B cell (primary cell): ENCODE measurements around the gene CCL23. TPM values are rescaled to one million over a fixed set of nuclear protein-coding genes. Genes with fewer than 3 reads are reported as not detected.

Source experiments
- ATAC-seq: fragments of 200-7000 bp; cut with Tn5 transposase; one replicate; pipeline ENCODE4 v1.10.0; 2021; ENCODE audit warnings: low read depth, mild to moderate bottlenecking, moderate number of reproducible peaks, moderate library complexity
- CTCF ChIA-PET: fragments of 350-600 bp; sonication (Branson Sonifier 250); formaldehyde crosslinking; loops from one replicate; lab custom pipeline; 2021; ENCODE audit warnings: antibody characterized with exemption, inconsistent platforms; lab: Charles Lee
- POLR2A ChIA-PET: fragments of 350-600 bp; sonication (Branson Sonifier 250); formaldehyde crosslinking; loops from one replicate; lab custom pipeline; 2021; ENCODE audit warnings: antibody characterized with exemption; lab: Charles Lee
- DNase-seq: peaks from one replicate; pipeline ENCODE4 v3.0.0; 2013
- H2AFZ ChIP-seq: 2 replicates; pipeline ENCODE4 v1.6.1; 2012; ENCODE audit warnings: mild to moderate bottlenecking, low read depth, low read length; ENCODE audit not compliant: insufficient read depth, poor library complexity, severe bottlenecking
- H3K27ac ChIP-seq, 2 donors: 1 replicate in 1 of 2; 2 replicates in 1 of 2; pipeline ENCODE4 v1.5.1; 2012 to 2013; ENCODE audit warnings: low read length in 2 of 2, mild to moderate bottlenecking in 2 of 2, moderate library complexity in 1 of 2
- H3K27me3 ChIP-seq, 4 experiments: fragments of 200-600 bp in 1 of 4; sonication (generic) in 1 of 4; replicated peaks in 1 of 4; 1 replicate in 2 of 4; 2 replicates in 2 of 4; pipeline versions ENCODE4 v1.6.1 to v1.7.0; 2013 to 2016; ENCODE audit warnings: low read length in 3 of 4, mild to moderate bottlenecking in 2 of 4, mixed read lengths in 1 of 4, moderate library complexity in 1 of 4; ENCODE audit not compliant: insufficient read depth in 4 of 4, control insufficient read depth in 3 of 4; ENCODE audit errors: control extremely low read depth in 1 of 4
- H3K36me3 ChIP-seq, 2 experiments: replicated peaks in 1 of 2; 1 replicate in 1 of 2; 2 replicates in 1 of 2; pipeline versions ENCODE4 v1.6.1 to v1.7.1; 2013; ENCODE audit warnings: low read length in 1 of 2; ENCODE audit not compliant: insufficient read depth in 2 of 2, control insufficient read depth in 1 of 2; ENCODE audit errors: control extremely low read depth in 1 of 2, extremely low read depth in 1 of 2
- H3K4me1 ChIP-seq, 2 donors: fragments of 200-600 bp in 1 of 2; sonication (generic) in 1 of 2; 1 replicate in 1 of 2; 2 replicates in 1 of 2; pipeline versions ENCODE4 v1.5.1 to v1.6.1; 2013 to 2017; ENCODE audit warnings: low read length in 2 of 2; ENCODE audit not compliant: control insufficient read depth in 2 of 2, insufficient read depth in 2 of 2
- H3K4me2 ChIP-seq: replicated peaks from 2 replicates; pipeline ENCODE3; 2012; ENCODE audit warnings: mild to moderate bottlenecking, low read depth, low read length; ENCODE audit not compliant: poor library complexity, severe bottlenecking
- H3K4me3 ChIP-seq, 5 experiments: fragments of 200-600 bp in 1 of 5; sonication (generic) in 1 of 5; 1 replicate in 3 of 5; 2 replicates in 2 of 5; pipeline versions ENCODE4 v1.5.1 to v1.7.0; 2011 to 2016; ENCODE audit warnings: low read length in 4 of 5, mild to moderate bottlenecking in 4 of 5, low read depth in 2 of 5, control low read depth in 1 of 5, moderate library complexity in 1 of 5; ENCODE audit not compliant: insufficient read depth in 1 of 5; ENCODE audit errors: control extremely low read depth in 1 of 5, extremely low read depth in 1 of 5
- H3K79me2 ChIP-seq: fragments of 200-600 bp; sonication (generic); one replicate; pipeline ENCODE4 v1.6.0; 2016; ENCODE audit warnings: low read length; ENCODE audit not compliant: control insufficient read depth, insufficient read depth
- H3K9ac ChIP-seq: fragments of 200-600 bp; sonication (generic); 2 replicates; pipeline ENCODE4 v1.6.1; 2017; ENCODE audit warnings: mild to moderate bottlenecking, low read length, moderate library complexity
- H3K9me3 ChIP-seq, 3 donors: one replicate each; pipeline versions ENCODE4 v1.6.1 to v1.7.1; 2013; ENCODE audit warnings: low read length in 2 of 3; ENCODE audit not compliant: control insufficient read depth in 2 of 3, insufficient read depth in 1 of 3; ENCODE audit errors: control extremely low read depth in 1 of 3
- H4K20me1 ChIP-seq: 2 replicates; pipeline ENCODE4 v1.6.0; 2012; ENCODE audit warnings: mild to moderate bottlenecking, low read length; ENCODE audit not compliant: insufficient read depth, control insufficient read depth, poor library complexity, severe bottlenecking
- H3K27ac Mint-ChIP-seq: one replicate; pipeline ENCODE4 v1.8.0; 2021; ENCODE audit warnings: mixed read lengths
- H3K27me3 Mint-ChIP-seq: one replicate; pipeline ENCODE4 v1.8.0; 2021; ENCODE audit warnings: mixed read lengths
- H3K4me1 Mint-ChIP-seq: one replicate; pipeline ENCODE4 v1.8.0; 2021; ENCODE audit warnings: mixed read lengths
- H3K4me3 Mint-ChIP-seq: one replicate; pipeline ENCODE4 v1.8.0; 2021; ENCODE audit warnings: mixed read lengths
- H3K9me3 Mint-ChIP-seq: one replicate; pipeline ENCODE4 v1.8.0; 2022; ENCODE audit warnings: mixed read lengths; ENCODE audit not compliant: insufficient read depth
- EZH2 ChIP-seq: IDR thresholded peaks from 2 replicates; pipeline ENCODE4 v1.6.1; 2012; ENCODE audit warnings: borderline replicate concordance, low read depth, mild to moderate bottlenecking, moderate library complexity, low read length; ENCODE audit not compliant: insufficient read depth, poor library complexity, severe bottlenecking
- WGBS: methylation state at CpG from one replicate; pipeline ENCODE4 v1.1.5; 2013; ENCODE audit warnings: missing lambda C conversion rate; ENCODE audit not compliant: insufficient coverage; 5-methylcytosine and 5-hydroxymethylcytosine counted together
- intact Hi-C: fragments of 100-400 bp; cut with micrococcal nuclease; formaldehyde crosslinking; loops from one replicate; pipeline ENCODE4 v1.10.0; 2022
- polyA plus RNA-seq: library from polyadenylated mRNA; depleted of rRNA; stranded (reverse); fragments of >200 nt; gene quantifications from 2 replicates; pipeline ENCODE4 v1.2.3, GENCODE V29; 2012
- total RNA-seq, 2 donors: library from RNA; stranded (reverse); fragments of 120-200 nt in 1 of 2; gene quantifications; 1 replicate in 1 of 2; 2 replicates in 1 of 2; pipeline versions ENCODE4 v1.2.3 to v1.2.4, GENCODE V29; 2013 to 2022
- TF ChIP-seq, protein P1 (sequence below): fragments of 200-600 bp; IDR thresholded peaks from one replicate; pipeline ENCODE4 v1.8.0; 2022; ENCODE audit warnings: antibody characterized with exemption, mild to moderate bottlenecking

CCL23 gene
- total and polyA plus RNA-seq, 2 donors (not counting 1 experiment from before 2014, with no cell fraction given) = 0.61 TPM; not detected in 1

DNA sequence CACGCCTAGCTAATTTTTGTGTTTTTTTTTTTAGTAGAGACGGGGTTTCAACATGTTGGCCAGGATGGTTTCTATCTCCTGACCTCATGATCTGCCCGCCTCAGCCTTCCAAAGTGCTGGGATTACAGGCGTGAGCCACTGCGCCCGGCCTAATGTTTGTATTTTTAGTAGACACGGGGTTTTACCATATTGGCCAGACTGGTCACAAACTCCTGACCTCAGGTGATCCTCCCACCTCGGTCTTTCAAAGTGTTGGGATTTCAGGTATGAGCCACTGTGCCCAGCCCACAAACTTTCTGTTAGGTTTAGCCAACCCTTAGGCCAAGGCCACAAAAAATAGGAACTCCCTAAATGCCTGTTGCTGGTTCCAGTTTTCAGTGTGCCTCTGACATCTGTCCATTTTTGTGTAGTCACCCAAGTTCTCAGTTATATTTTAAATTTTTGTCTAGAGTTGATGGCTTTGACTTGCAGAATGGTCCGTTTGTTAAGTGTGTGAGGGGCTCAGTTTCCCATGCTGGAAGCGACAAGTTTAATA, 49.2 kb downstream of the CCL23 start:
- WGBS = 89% methylated on average over 8 of the region's 10 CpGs
- H3K27ac ChIP-seq = no peak overlapping the region
- H2AFZ ChIP-seq = no peak overlapping the region
- H4K20me1 ChIP-seq = no peaks in the 10 kb centered on the region
- H3K27me3 ChIP-seq = no peaks in the 10 kb centered on the region
- no peak for TF ChIP-seq EZH2
- TF ChIP-seq, protein P1, sequence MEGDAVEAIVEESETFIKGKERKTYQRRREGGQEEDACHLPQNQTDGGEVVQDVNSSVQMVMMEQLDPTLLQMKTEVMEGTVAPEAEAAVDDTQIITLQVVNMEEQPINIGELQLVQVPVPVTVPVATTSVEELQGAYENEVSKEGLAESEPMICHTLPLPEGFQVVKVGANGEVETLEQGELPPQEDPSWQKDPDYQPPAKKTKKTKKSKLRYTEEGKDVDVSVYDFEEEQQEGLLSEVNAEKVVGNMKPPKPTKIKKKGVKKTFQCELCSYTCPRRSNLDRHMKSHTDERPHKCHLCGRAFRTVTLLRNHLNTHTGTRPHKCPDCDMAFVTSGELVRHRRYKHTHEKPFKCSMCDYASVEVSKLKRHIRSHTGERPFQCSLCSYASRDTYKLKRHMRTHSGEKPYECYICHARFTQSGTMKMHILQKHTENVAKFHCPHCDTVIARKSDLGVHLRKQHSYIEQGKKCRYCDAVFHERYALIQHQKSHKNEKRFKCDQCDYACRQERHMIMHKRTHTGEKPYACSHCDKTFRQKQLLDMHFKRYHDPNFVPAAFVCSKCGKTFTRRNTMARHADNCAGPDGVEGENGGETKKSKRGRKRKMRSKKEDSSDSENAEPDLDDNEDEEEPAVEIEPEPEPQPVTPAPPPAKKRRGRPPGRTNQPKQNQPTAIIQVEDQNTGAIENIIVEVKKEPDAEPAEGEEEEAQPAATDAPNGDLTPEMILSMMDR = no peak
- H3K9me3 ChIP-seq = no peaks in the 10 kb centered on the region
- intact Hi-C loops = loop anchor here (1.0 kb wide), 2 partner anchors 181 to 515 kb away; no protein-coding TSS in a partner anchor
- H3K9me3 Mint-ChIP-seq = no peaks in the 10 kb centered on the region
- no peak for ATAC-seq
- no peaks in the 10 kb centered on the region for H3K36me3 ChIP-seq
- no peak overlapping the region for H3K9ac ChIP-seq
- H3K4me1 ChIP-seq = no peaks in the 10 kb centered on the region
- peaks cover 1% of the 10 kb centered on the region for H3K4me1 Mint-ChIP-seq
- H3K4me2 ChIP-seq = no peak overlapping the region
- ChIA-PET CTCF (interaction anchor here (0.8 to 15.7 kb wide), 14 partner anchors 7 to 514 kb away, joined by 3 to 639 read pairs (median 6); partner anchors contain the start of gene CCL16), POLR2A (no interaction called here)
- no peaks in the 10 kb centered on the region for H3K79me2 ChIP-seq
- H3K27me3 Mint-ChIP-seq = peaks cover 25% of the 10 kb centered on the region
- no peak overlapping the region for H3K27ac Mint-ChIP-seq
- H3K4me3 Mint-ChIP-seq = no peak overlapping the region
- DNase-seq = no peak
- no peak overlapping the region for H3K4me3 ChIP-seq

DNA sequence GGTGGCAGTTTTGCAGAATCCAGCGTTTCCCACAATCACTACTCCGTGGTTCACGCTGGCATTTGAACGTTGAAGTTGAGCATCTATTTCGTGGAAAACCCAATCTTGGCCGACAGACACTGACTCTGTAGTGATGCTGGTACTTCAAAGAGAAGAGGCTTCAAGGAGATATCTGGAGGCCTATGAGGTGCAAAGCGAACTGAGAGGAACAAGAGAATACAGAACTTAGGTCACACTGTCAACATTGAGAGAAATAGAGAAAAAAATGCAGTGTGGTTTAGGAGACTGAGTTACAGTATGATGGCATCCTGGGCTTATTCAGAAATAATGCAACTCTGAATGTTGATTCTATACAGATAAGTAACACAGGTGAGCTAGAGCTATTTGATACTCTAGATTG, 52.5 kb downstream of the CCL23 start:
- Histone ChIP-seq H3K27me3 (peaks cover 0 to 6% (median 3%) of the 10 kb centered on the region in 4 experiments), H3K9me3 (no peaks in the 10 kb centered on the region), H3K79me2 (no peaks in the 10 kb centered on the region), H3K4me1 (no peaks in the 10 kb centered on the region), H3K36me3 (no peaks in the 10 kb centered on the region), H2AFZ (no peak overlapping the region), H3K9ac (no peak overlapping the region), H3K4me2 (no peak overlapping the region), H3K4me3 (no peak overlapping the region), H3K27ac (no peak overlapping the region), H4K20me1 (no peaks in the 10 kb centered on the region)
- Mint-ChIP-seq H3K27ac (no peak overlapping the region), H3K4me1 (peaks cover 1% of the 10 kb centered on the region), H3K9me3 (no peaks in the 10 kb centered on the region), H3K4me3 (no peak overlapping the region), H3K27me3 (peaks cover 30% of the 10 kb centered on the region)
- 92% methylated on average over 6 of the region's 7 CpGs for WGBS
- intact Hi-C loops = no loop called here
- TF ChIP-seq EZH2 = no peak
- TF ChIP-seq, protein P1 = no peak
- no peak for DNase-seq
- CTCF ChIA-PET = interaction anchor here (1.6 to 2.2 kb wide), 3 partner anchors 12 to 518 kb away, joined by 6 to 7 read pairs (median 6); no protein-coding TSS in a partner anchor
- ATAC-seq = no peak
- POLR2A ChIA-PET = no interaction called here
